Activated T-helper 2 cell treated with anti-CD3 and anti-CD28 coated beads, Interferon-gamma antibody, Interleukin-2, Interleukin-4, amounts not matched to agents 10 μg/mL and 5 μg/mL and 100 μg/mL, durations not matched to agents 14 hours and 24 hours and 36 hours (primary cell): ENCODE measurements around the gene PTGS1. TPM values are rescaled to one million over a fixed set of nuclear protein-coding genes. Genes with fewer than 3 reads are reported as not detected.
"Not testable (repeated sequence)": the region's sequence is repeated elsewhere in the genome, so short reads cannot be mapped to it uniquely, and the experiment has no call there.

Experiments
- DNase-seq: peaks from one replicate; pipeline ENCODE4 v3.0.0; 2021; ENCODE audit warnings: low spot score
- H3K27ac Mint-ChIP-seq: one replicate; pipeline ENCODE4 v1.8.0; 2021; ENCODE audit warnings: mixed read lengths
- H3K27me3 Mint-ChIP-seq: one replicate; pipeline ENCODE4 v1.8.0; 2021; ENCODE audit warnings: low read depth, mixed read lengths
- H3K36me3 Mint-ChIP-seq: one replicate; pipeline ENCODE4 v1.8.0; 2021; ENCODE audit warnings: low read depth, mixed read lengths
- H3K4me1 Mint-ChIP-seq: one replicate; pipeline ENCODE4 v1.8.0; 2021; ENCODE audit warnings: low read depth, mixed read lengths
- H3K4me3 Mint-ChIP-seq: one replicate; pipeline ENCODE4 v1.8.0; 2021; ENCODE audit warnings: low read depth, mild to moderate bottlenecking, moderate library complexity, mixed read lengths
- H3K9me3 Mint-ChIP-seq: one replicate; pipeline ENCODE4 v1.8.0; 2021; ENCODE audit warnings: mixed read lengths
- intact Hi-C: fragments of 100-400 bp; cut with micrococcal nuclease; formaldehyde crosslinking; loops from one replicate; pipeline ENCODE4 v1.15.1; 2023
- total RNA-seq: library from RNA; stranded (reverse); gene quantifications from 2 replicates; pipeline ENCODE4 v1.2.3, GENCODE V29; 2022

Gene PTGS1
- total RNA-seq, 1 donor from 2014 or later = 0.71 TPM

- H3K4me3 Mint-ChIP-seq = no peak overlapping the region
- peak overlapping the region; percentile 83 for H3K27ac Mint-ChIP-seq
- no peaks in the 10 kb centered on the region for H3K27me3 Mint-ChIP-seq
- peaks cover 24% of the 10 kb centered on the region for H3K9me3 Mint-ChIP-seq
- peaks cover 23% of the 10 kb centered on the region for H3K4me1 Mint-ChIP-seq
- intact Hi-C loops = loop anchor here (1.0 to 5.0 kb wide), 3 partner anchors 17 to 405 kb away; no protein-coding TSS in a partner anchor
- DNase-seq = no peak
- H3K36me3 Mint-ChIP-seq = no peaks in the 10 kb centered on the region
Measured at GRCh38 chr9:122401896-122402295, 31.1 kb downstream of the PTGS1 start.

GRCh38 chr9:122402403-122402871 lies 31.6 kb downstream of the PTGS1 start:
- Mint-ChIP-seq H3K4me3 (no peak overlapping the region), H3K27me3 (no peaks in the 10 kb centered on the region), H3K36me3 (no peaks in the 10 kb centered on the region), H3K27ac (peak overlapping the region; percentile 83), H3K4me1 (peaks cover 23% of the 10 kb centered on the region), H3K9me3 (peaks cover 24% of the 10 kb centered on the region)
- intact Hi-C loops = loop anchor here (1.0 to 5.0 kb wide), 3 partner anchors 18 to 405 kb away; no protein-coding TSS in a partner anchor
- DNase-seq = peak; percentile 32

GRCh38 chr9:122402874-122403273 lies 32.0 kb downstream of the PTGS1 start:
- Mint-ChIP-seq H3K27ac (peak overlapping the region; percentile 83), H3K4me1 (peaks cover 23% of the 10 kb centered on the region), H3K27me3 (no peaks in the 10 kb centered on the region), H3K36me3 (no peaks in the 10 kb centered on the region), H3K4me3 (no peak overlapping the region), H3K9me3 (peaks cover 24% of the 10 kb centered on the region)
- DNase-seq = no peak
- intact Hi-C loops = loop anchor here (1.0 to 5.0 kb wide), 3 partner anchors 18 to 404 kb away; no protein-coding TSS in a partner anchor

- intact Hi-C loops = loop anchor here (2.0 to 5.0 kb wide), 2 partner anchors 19 to 49 kb away; no protein-coding TSS in a partner anchor
- Mint-ChIP-seq H3K27me3 (no peaks in the 10 kb centered on the region), H3K9me3 (peaks cover 24% of the 10 kb centered on the region), H3K4me3 (no peak overlapping the region), H3K27ac (peak overlapping the region; percentile 83), H3K36me3 (no peaks in the 10 kb centered on the region), H3K4me1 (peaks cover 23% of the 10 kb centered on the region)
- no peak for DNase-seq
Measured at GRCh38 chr9:122403381-122404000, 32.7 kb downstream of the PTGS1 start.

- intact Hi-C loops, H3K9me3 Mint-ChIP-seq, H3K36me3 Mint-ChIP-seq, H3K27me3 Mint-ChIP-seq, DNase-seq: not testable (repeated sequence)
- H3K4me1 Mint-ChIP-seq = peaks cover 23% of the 10 kb centered on the region
- peak overlapping the region; percentile 72 for H3K4me3 Mint-ChIP-seq
- peak overlapping the region; percentile 62 for H3K27ac Mint-ChIP-seq
Measured at GRCh38 chr9:122405304-122406069, 34.7 kb downstream of the PTGS1 start.

GRCh38 chr9:122406070-122406890 lies 35.5 kb downstream of the PTGS1 start:
- no peaks in the 10 kb centered on the region for H3K27me3 Mint-ChIP-seq
- H3K27ac Mint-ChIP-seq = peak overlapping the region; percentile 62

GRCh38 chr9:122414108-122414507 lies 43.3 kb downstream of the PTGS1 start:
- H3K27me3 Mint-ChIP-seq, intact Hi-C loops, H3K27ac Mint-ChIP-seq, DNase-seq, H3K4me3 Mint-ChIP-seq, H3K4me1 Mint-ChIP-seq: not testable (repeated sequence)
- Mint-ChIP-seq H3K9me3 (peaks cover 10% of the 10 kb centered on the region), H3K36me3 (peaks cover 12% of the 10 kb centered on the region)

More at GRCh38 chr9:122406070-122406890, 35.5 kb downstream of the PTGS1 start:
- H3K4me1 Mint-ChIP-seq = peaks cover 19% of the 10 kb centered on the region
- peak overlapping the region; percentile 72 for H3K4me3 Mint-ChIP-seq
- DNase-seq = no peak
- no peaks in the 10 kb centered on the region for H3K36me3 Mint-ChIP-seq
- intact Hi-C loops = no loop called here
- peaks cover 4% of the 10 kb centered on the region for H3K9me3 Mint-ChIP-seq

GRCh38 chr9:122418016-122418415 lies 47.2 kb downstream of the PTGS1 start:
- Mint-ChIP-seq H3K36me3 (peaks cover 21% of the 10 kb centered on the region), H3K27me3 (no peaks in the 10 kb centered on the region), H3K4me3 (no peak overlapping the region), H3K4me1 (no peaks in the 10 kb centered on the region), H3K27ac (no peak overlapping the region), H3K9me3 (peaks cover 34% of the 10 kb centered on the region)
- DNase-seq = no peak
- intact Hi-C loops = no loop called here

- peaks cover 34% of the 10 kb centered on the region for H3K9me3 Mint-ChIP-seq
- no peak overlapping the region for H3K27ac Mint-ChIP-seq
- peaks cover 21% of the 10 kb centered on the region for H3K36me3 Mint-ChIP-seq
- H3K4me3 Mint-ChIP-seq = no peak overlapping the region
- intact Hi-C loops = no loop called here
- H3K27me3 Mint-ChIP-seq = peaks cover 3% of the 10 kb centered on the region
- H3K4me1 Mint-ChIP-seq = no peaks in the 10 kb centered on the region
- no peak for DNase-seq
Measured at GRCh38 chr9:122420315-122420714, 49.5 kb downstream of the PTGS1 start.

- Mint-ChIP-seq H3K27me3 (peaks cover 3% of the 10 kb centered on the region), H3K36me3 (peaks cover 2% of the 10 kb centered on the region), H3K27ac (no peak overlapping the region), H3K4me1 (no peaks in the 10 kb centered on the region), H3K9me3 (peaks cover 21% of the 10 kb centered on the region), H3K4me3 (no peak overlapping the region)
- DNase-seq = no peak
- intact Hi-C loops = no loop called here
Measured at GRCh38 chr9:122425087-122425486, 54.3 kb downstream of the PTGS1 start.

- H3K4me1 Mint-ChIP-seq = no peaks in the 10 kb centered on the region
Measured at GRCh38 chr9:122426723-122427122, 55.9 kb downstream of the PTGS1 start.

GRCh38 chr9:122442568-122442967 lies 71.7 kb downstream of the PTGS1 start:
- Mint-ChIP-seq H3K4me1 (no peaks in the 10 kb centered on the region), H3K27me3 (peaks cover 17% of the 10 kb centered on the region), H3K36me3 (no peaks in the 10 kb centered on the region), H3K9me3 (no peaks in the 10 kb centered on the region), H3K27ac (no peak overlapping the region), H3K4me3 (no peak overlapping the region)
- intact Hi-C loops = no loop called here
- no peak for DNase-seq

More at GRCh38 chr9:122426723-122427122, 55.9 kb downstream of the PTGS1 start:
- Mint-ChIP-seq H3K36me3 (no peaks in the 10 kb centered on the region), H3K4me3 (no peak overlapping the region), H3K27me3 (peaks cover 3% of the 10 kb centered on the region), H3K27ac (no peak overlapping the region), H3K9me3 (peaks cover 8% of the 10 kb centered on the region)
- no peak for DNase-seq
- intact Hi-C loops = no loop called here
